K562 (cell line): ENCODE results near the gene STAT6. TPM values are rescaled to one million over a fixed set of nuclear protein-coding genes. Genes with fewer than 3 reads are reported as not detected.

Source experiments
- CXXC5 ChIP-seq: fragments of 250-450 bp; sonication (Bioruptor Pico); IDR thresholded peaks from 2 replicates; pipeline ENCODE4 v1.8.0; 2022; ENCODE audit warnings: inconsistent platforms, mild to moderate bottlenecking, moderate library complexity
- EGR1 ChIP-seq: fragments of 450-650 bp; conservative IDR thresholded peaks from 2 replicates; pipeline ENCODE4 v1.6.1; 2017; ENCODE audit warnings: mild to moderate bottlenecking
- FOXA1 ChIP-seq: fragments of 450-650 bp; IDR thresholded peaks from 2 replicates; pipeline ENCODE4 v1.6.1; 2016; ENCODE audit warnings: mild to moderate bottlenecking, borderline replicate concordance
- FOXK2 ChIP-seq, 2 experiments: fragments of 450-650 bp; IDR thresholded peaks in 1 of 2; conservative IDR thresholded peaks in 1 of 2; 2 replicates each; pipeline ENCODE4 v1.6.1; 2016; ENCODE audit warnings: low read depth in 2 of 2, mild to moderate bottlenecking in 1 of 2
- GTF2A2 ChIP-seq: IDR thresholded peaks from 2 replicates; pipeline ENCODE4 v1.6.1; 2016; ENCODE audit warnings: mild to moderate bottlenecking, missing genetic modification characterization, missing compliant biosample characterization
- HDAC2 ChIP-seq: fragments of 450-650 bp; IDR thresholded peaks from 2 replicates; pipeline ENCODE4 v1.6.1; 2016; ENCODE audit warnings: mild to moderate bottlenecking
- JUND ChIP-seq, 2 experiments: IDR thresholded peaks; 2 replicates in 1 of 2; 3 replicates in 1 of 2; pipeline ENCODE4 v1.6.1; 2011; ENCODE audit warnings: borderline replicate concordance in 2 of 2, low read depth in 2 of 2, low read length in 2 of 2, improper control_type of control experiment in 1 of 2, missing biosample characterization in 1 of 2, missing genetic modification characterization in 1 of 2, missing genetic modification reagents in 1 of 2
- KAT7 ChIP-seq: sonication (generic); formaldehyde crosslinking; IDR thresholded peaks from 2 replicates; pipeline ENCODE4 v1.8.0; 2022; ENCODE audit warnings: missing genetic modification reagents, mild to moderate bottlenecking, borderline replicate concordance
- MIER1 ChIP-seq: fragments of 450-650 bp; IDR thresholded peaks from 2 replicates; pipeline ENCODE4 v1.6.1; 2016; ENCODE audit warnings: antibody characterized with exemption, mild to moderate bottlenecking, low read depth
- NFATC3 ChIP-seq: fragments of 450-650 bp; IDR thresholded peaks from 2 replicates; pipeline ENCODE4 v1.6.1; 2017; ENCODE audit warnings: mild to moderate bottlenecking
- PHF20 ChIP-seq: fragments of 450-650 bp; IDR thresholded peaks from 2 replicates; pipeline ENCODE4 v1.6.1; 2018; ENCODE audit not compliant: partially characterized antibody
- SNRNP70 ChIP-seq: fragments of 200-400 bp; formaldehyde crosslinking; optimal IDR thresholded peaks from 2 replicates; pipeline ENCODE3; 2017; ENCODE audit warnings: low read depth, low read length
- YBX1 ChIP-seq: fragments of 450-650 bp; IDR thresholded peaks from 2 replicates; pipeline ENCODE4 v1.7.1; 2016; ENCODE audit warnings: mild to moderate bottlenecking
- ZBTB7A ChIP-seq: IDR thresholded peaks from 2 replicates; pipeline ENCODE4 v1.6.1; 2011; ENCODE audit warnings: low read depth, mild to moderate bottlenecking, low read length, moderate library complexity, borderline replicate concordance; ENCODE audit not compliant: control insufficient read depth
- polyA plus RNA-seq, 8 experiments: library from polyadenylated mRNA; depleted of rRNA in 4 of 8; stranded (reverse) in 5 of 8; unstranded in 3 of 8; fragments of >200 nt; fragmentation: Nextera tagmentation in 2 of 8; fragmentation: Illumina TruSeq in 1 of 8; extraction: Ambion mirVana in 2 of 8; extraction: Trizol in 1 of 8; gene quantifications; 2 replicates each; pipeline versions ENCODE4 v1.2.1 to v1.2.3, GENCODE V29; 2011 to 2014; ENCODE audit warnings: inconsistent platforms in 1 of 8, missing spikeins in 1 of 8
- total RNA-seq, 7 experiments: library from RNA; depleted of rRNA in 6 of 7; stranded (reverse); fragments of >200 nt in 6 of 7; fragmentation: Illumina TruSeq in 2 of 7; extraction: Trizol in 2 of 7; gene quantifications; 2 replicates each; pipeline versions ENCODE4 v1.2.1 to v1.2.3, GENCODE V29; 2011 to 2021; ENCODE audit warnings: low replicate concordance in 1 of 7
- TF ChIP-seq, protein P1 (sequence below), 2 experiments: IDR thresholded peaks; 2 replicates each; pipeline ENCODE4 v1.6.1; 2011; ENCODE audit warnings: borderline replicate concordance in 1 of 2, control low read depth in 1 of 2, low read depth in 1 of 2, low read length in 1 of 2, mild to moderate bottlenecking in 1 of 2, mixed read lengths in 1 of 2, moderate library complexity in 1 of 2; ENCODE audit not compliant: insufficient read depth in 1 of 2, insufficient read length in 1 of 2, poor library complexity in 1 of 2, severe bottlenecking in 1 of 2; ENCODE audit errors: extremely low read depth in 1 of 2
- TF ChIP-seq, protein P2 (sequence below): sonication (generic); formaldehyde crosslinking; IDR thresholded peaks from 2 replicates; pipeline ENCODE4 v1.5.0; 2020; ENCODE audit warnings: missing genetic modification reagents
- TF ChIP-seq, protein P3 (sequence below): fragments of 200-800 bp; sonication (Bioruptor generic); IDR thresholded peaks from 2 replicates; pipeline ENCODE4 v1.6.1; 2016; ENCODE audit warnings: missing genetic modification characterization, missing compliant biosample characterization
- TF ChIP-seq, protein P4 (sequence below): sonication (generic); formaldehyde crosslinking; IDR thresholded peaks from 2 replicates; pipeline ENCODE4 v1.8.1; 2023; ENCODE audit warnings: mild to moderate bottlenecking, missing genetic modification reagents

The STAT6 gene
- total and polyA plus RNA-seq, 9 of the 15 experiments (the other 6 are each of a cell fraction or from before 2014, with no cell fraction given) = 2.4 to 49.5 (median 26.5) TPM

DNA sequence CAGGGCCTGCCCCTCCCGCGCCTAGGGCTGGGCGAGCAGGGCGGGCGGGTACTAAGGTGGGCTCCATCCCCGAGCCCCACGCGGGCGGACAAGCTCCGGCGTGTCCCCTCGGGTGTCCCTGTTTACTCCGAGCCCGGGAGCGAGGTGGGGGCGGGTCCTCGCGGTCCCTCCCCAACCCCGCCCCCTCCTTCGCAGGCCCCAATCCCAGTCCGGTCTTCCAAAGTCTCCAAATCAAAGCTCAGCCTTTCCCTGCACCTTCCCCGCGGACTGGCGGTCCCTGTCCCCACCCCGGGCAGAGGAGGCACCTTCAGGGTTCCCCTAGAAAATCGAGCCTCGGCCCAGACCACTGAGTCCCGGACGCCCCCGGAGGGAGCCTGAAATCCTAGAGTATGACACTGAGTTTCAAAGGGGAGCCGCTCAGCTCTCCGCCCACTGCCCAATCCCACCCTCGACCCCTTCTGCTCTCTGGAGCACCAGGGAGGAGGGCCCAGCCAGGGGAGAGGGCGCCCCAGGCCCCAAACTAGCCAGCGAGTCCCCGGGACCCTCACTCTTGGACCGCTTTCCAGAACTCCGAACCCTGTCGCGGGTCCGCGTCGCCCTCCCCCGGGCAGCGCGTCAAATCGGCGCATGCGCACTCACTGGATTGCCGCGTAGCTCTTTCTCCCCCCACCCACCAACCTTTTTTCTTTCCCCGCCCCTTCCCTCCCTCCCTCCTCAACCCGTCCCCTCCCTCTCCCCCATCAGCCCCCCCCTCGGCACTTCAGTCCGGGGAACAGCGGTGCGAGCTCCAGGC, 16.8 kb upstream of the STAT6 start, which contains the start of gene LRP1 (continued):
- TF ChIP-seq, protein P1, sequence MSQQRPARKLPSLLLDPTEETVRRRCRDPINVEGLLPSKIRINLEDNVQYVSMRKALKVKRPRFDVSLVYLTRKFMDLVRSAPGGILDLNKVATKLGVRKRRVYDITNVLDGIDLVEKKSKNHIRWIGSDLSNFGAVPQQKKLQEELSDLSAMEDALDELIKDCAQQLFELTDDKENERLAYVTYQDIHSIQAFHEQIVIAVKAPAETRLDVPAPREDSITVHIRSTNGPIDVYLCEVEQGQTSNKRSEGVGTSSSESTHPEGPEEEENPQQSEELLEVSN (IDR thresholded peaks at IDR 0.05; ENCODE audit: borderline replicate concordance in 1 of 2, extremely low read depth in 1 of 2, insufficient read depth in 1 of 2, insufficient read length in 1 of 2, low read depth in 1 of 2, low read length in 1 of 2, poor library complexity in 1 of 2, severe bottlenecking in 1 of 2) = peak; percentile 7 to 21
- TF ChIP-seq NFATC3 (no peak), GTF2A2 (tag) (no peak), SNRNP70 (no peak), YBX1 (no peak), EGR1 (peak; percentile 54), PHF20 (no peak), HDAC2 (no peak), ZBTB7A (peak; percentile 86), KAT7 (CRISPR knock-in tag) (no peak), FOXA1 (no peak), JUND (IDR thresholded peaks at IDR 0.05; ENCODE audit: borderline replicate concordance, low read depth, low read length) (0 out of 2 replicates have a peak, but pooled peaks have one; percentile 5), JUND (tag; IDR thresholded peaks at IDR 0.05; ENCODE audit: borderline replicate concordance, low read depth, low read length) (no peak), CXXC5 (peak; percentile 74), MIER1 (no peak), FOXK2 (conservative IDR thresholded peaks at IDR 0.05 in 1 of 2, IDR thresholded peaks at IDR 0.05 in 1 of 2; ENCODE audit: low read depth in 2 of 2) (peak in 1 of 2 experiments; percentile 47; a peak in 1 of 4 replicates)
- TF ChIP-seq, protein P2, sequence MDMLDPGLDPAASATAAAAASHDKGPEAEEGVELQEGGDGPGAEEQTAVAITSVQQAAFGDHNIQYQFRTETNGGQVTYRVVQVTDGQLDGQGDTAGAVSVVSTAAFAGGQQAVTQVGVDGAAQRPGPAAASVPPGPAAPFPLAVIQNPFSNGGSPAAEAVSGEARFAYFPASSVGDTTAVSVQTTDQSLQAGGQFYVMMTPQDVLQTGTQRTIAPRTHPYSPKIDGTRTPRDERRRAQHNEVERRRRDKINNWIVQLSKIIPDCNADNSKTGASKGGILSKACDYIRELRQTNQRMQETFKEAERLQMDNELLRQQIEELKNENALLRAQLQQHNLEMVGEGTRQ (CRISPR knock-in tag) = no peak
- TF ChIP-seq, protein P3, sequence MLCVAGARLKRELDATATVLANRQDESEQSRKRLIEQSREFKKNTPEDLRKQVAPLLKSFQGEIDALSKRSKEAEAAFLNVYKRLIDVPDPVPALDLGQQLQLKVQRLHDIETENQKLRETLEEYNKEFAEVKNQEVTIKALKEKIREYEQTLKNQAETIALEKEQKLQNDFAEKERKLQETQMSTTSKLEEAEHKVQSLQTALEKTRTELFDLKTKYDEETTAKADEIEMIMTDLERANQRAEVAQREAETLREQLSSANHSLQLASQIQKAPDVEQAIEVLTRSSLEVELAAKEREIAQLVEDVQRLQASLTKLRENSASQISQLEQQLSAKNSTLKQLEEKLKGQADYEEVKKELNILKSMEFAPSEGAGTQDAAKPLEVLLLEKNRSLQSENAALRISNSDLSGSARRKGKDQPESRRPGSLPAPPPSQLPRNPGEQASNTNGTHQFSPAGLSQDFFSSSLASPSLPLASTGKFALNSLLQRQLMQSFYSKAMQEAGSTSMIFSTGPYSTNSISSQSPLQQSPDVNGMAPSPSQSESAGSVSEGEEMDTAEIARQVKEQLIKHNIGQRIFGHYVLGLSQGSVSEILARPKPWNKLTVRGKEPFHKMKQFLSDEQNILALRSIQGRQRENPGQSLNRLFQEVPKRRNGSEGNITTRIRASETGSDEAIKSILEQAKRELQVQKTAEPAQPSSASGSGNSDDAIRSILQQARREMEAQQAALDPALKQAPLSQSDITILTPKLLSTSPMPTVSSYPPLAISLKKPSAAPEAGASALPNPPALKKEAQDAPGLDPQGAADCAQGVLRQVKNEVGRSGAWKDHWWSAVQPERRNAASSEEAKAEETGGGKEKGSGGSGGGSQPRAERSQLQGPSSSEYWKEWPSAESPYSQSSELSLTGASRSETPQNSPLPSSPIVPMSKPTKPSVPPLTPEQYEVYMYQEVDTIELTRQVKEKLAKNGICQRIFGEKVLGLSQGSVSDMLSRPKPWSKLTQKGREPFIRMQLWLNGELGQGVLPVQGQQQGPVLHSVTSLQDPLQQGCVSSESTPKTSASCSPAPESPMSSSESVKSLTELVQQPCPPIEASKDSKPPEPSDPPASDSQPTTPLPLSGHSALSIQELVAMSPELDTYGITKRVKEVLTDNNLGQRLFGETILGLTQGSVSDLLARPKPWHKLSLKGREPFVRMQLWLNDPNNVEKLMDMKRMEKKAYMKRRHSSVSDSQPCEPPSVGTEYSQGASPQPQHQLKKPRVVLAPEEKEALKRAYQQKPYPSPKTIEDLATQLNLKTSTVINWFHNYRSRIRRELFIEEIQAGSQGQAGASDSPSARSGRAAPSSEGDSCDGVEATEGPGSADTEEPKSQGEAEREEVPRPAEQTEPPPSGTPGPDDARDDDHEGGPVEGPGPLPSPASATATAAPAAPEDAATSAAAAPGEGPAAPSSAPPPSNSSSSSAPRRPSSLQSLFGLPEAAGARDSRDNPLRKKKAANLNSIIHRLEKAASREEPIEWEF = no peak
- TF ChIP-seq, protein P4, sequence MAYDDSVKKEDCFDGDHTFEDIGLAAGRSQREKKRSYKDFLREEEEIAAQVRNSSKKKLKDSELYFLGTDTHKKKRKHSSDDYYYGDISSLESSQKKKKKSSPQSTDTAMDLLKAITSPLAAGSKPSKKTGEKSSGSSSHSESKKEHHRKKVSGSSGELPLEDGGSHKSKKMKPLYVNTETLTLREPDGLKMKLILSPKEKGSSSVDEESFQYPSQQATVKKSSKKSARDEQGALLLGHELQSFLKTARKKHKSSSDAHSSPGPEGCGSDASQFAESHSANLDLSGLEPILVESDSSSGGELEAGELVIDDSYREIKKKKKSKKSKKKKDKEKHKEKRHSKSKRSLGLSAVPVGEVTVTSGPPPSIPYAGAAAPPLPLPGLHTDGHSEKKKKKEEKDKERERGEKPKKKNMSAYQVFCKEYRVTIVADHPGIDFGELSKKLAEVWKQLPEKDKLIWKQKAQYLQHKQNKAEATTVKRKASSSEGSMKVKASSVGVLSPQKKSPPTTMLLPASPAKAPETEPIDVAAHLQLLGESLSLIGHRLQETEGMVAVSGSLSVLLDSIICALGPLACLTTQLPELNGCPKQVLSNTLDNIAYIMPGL = no peak
